Measurements from ENCODE around the gene TENT4B. TPM values are rescaled to one million over a fixed set of nuclear protein-coding genes. Genes with fewer than 3 reads are reported as not detected.

Gene TENT4B
- total RNA-seq, 2 donors from 2014 or later = 12.8 to 14.1 TPM

DNA sequence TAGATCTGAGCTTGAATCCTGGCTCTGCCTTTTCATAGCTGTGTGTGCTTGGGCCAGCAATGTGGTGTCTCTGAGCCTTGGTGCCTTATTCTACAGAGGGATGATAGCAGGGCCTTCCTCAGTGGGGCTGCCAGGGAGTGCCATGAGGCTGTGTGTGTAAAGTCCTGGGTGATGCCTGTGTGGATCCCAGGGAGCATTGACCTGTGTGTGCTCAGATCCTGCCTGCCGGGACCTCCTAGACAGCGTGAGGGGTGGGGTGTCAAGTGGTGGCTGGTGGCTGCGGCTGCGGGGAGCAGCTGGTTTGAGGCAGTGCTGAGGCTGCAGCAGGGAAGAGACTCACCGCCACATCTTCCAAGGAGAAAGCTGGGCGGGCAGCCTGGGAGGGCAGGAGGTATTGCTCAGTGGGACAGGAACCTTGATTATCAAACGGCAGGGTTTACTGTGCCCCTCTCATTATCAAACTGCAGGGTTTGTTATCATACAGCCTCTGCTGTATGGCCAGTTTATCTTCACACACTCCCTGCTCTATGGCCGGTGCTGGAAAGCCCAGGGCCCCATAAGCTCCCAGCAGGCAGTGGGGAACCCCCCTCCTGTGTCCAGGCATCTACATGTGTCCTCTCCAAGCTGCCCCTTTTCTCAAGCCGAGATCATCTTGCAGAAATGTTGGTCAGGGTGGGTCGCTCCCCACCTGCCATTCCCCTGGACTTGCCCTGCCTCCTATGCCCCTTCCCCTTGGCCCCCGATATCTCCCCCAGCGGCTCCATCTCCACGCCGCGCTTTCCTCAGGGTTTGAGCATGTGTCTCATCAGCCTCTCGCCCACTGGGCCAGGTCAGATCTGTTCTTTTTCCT is 110.2 kb downstream of the TENT4B start:
- H3K4me1 Mint-ChIP-seq = peaks cover 21% of the 10 kb centered on the region
- Histone ChIP-seq H3K27me3 (ENCODE audit: control insufficient read depth, insufficient read depth, low read length, poor library complexity, severe bottlenecking) (no peaks in the 10 kb centered on the region), H3K36me3 (ENCODE audit: control insufficient read depth, insufficient read depth, low read length) (no peaks in the 10 kb centered on the region), H3K9ac (ENCODE audit: extremely low read depth, low read length, poor library complexity, severe bottlenecking) (no peak overlapping the region), H3K4me3 (ENCODE audit: low read length) (no peak overlapping the region), H3K4me1 (ENCODE audit: control insufficient read depth, insufficient read depth, low read length) (peaks cover 3% of the 10 kb centered on the region), H3K27ac (ENCODE audit: low read depth, low read length) (no peak overlapping the region), H3K9me3 (ENCODE audit: control insufficient read depth, low read length) (no peaks in the 10 kb centered on the region)
- H3K9me3 Mint-ChIP-seq = peaks cover 2% of the 10 kb centered on the region
- DNase-seq = peak; percentile 49
- H3K4me3 Mint-ChIP-seq = no peak overlapping the region
- 89 to 91% methylated on average over 14 to 16 of the region's 16 CpGs for WGBS, 2 experiments (ENCODE audit: insufficient coverage in 1 of 2, insufficient read length in 1 of 2)
- H3K36me3 Mint-ChIP-seq (ENCODE audit: low read depth) = peaks cover 5% of the 10 kb centered on the region
- H3K27me3 Mint-ChIP-seq (ENCODE audit: insufficient read depth) = peaks cover 2% of the 10 kb centered on the region
- H3K27ac Mint-ChIP-seq = peak overlapping the region; percentile 49
- TF ChIP-seq, protein P1, sequence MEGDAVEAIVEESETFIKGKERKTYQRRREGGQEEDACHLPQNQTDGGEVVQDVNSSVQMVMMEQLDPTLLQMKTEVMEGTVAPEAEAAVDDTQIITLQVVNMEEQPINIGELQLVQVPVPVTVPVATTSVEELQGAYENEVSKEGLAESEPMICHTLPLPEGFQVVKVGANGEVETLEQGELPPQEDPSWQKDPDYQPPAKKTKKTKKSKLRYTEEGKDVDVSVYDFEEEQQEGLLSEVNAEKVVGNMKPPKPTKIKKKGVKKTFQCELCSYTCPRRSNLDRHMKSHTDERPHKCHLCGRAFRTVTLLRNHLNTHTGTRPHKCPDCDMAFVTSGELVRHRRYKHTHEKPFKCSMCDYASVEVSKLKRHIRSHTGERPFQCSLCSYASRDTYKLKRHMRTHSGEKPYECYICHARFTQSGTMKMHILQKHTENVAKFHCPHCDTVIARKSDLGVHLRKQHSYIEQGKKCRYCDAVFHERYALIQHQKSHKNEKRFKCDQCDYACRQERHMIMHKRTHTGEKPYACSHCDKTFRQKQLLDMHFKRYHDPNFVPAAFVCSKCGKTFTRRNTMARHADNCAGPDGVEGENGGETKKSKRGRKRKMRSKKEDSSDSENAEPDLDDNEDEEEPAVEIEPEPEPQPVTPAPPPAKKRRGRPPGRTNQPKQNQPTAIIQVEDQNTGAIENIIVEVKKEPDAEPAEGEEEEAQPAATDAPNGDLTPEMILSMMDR (conservative IDR thresholded peaks at IDR 0.05) = no peak

DNA sequence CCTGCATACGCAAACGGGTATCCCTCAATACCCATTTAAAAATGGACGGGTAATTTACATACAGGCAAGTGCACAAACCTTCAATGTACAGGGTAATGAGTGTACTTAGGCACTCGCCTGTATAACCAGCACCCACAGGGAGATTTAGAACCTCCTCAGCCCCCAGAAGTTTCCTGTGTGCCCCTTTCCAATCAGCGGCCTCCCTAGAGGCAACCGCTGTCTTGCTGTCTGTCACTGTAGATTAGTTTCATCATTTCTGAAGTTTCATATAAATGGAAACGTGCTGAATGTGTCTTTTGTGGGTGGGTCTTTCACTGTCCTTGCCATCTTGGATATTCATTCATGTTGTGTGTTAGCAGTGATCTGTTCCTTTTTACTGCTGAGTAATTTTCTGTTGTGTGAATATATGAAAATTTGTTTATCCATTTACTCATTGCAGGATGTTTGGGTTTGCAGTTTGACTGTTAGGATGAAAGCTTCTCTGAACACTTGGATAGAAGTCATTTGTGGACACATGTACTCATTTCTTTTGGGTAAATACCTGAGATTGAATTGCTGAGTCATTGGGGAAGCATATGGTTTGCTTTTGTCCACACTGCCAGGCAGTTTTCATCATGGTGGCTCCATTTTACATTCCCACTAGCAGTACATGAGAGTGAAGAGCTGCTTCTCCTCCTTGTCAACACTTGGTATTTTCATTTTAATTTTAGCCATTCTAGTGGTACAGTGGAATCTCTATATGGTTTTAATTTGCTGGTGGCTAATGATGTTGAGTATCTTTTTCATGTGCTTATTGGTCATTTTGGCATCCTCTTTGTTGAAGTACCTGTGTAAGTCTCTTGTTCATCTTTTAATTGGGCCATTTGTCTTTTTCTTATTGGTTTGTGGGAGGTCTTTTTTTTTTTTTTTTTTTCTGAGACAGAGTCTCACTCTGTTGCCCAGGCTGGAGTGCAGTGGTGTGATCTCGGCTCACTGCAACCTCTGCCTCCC is 111.1 kb downstream of the TENT4B start:
- Histone ChIP-seq H3K4me3 (ENCODE audit: low read length) (no peak overlapping the region), H3K9me3 (ENCODE audit: control insufficient read depth, low read length) (no peaks in the 10 kb centered on the region), H3K36me3 (ENCODE audit: control insufficient read depth, insufficient read depth, low read length) (no peaks in the 10 kb centered on the region), H3K27me3 (ENCODE audit: control insufficient read depth, insufficient read depth, low read length, poor library complexity, severe bottlenecking) (no peaks in the 10 kb centered on the region), H3K9ac (ENCODE audit: extremely low read depth, low read length, poor library complexity, severe bottlenecking) (no peak overlapping the region), H3K27ac (ENCODE audit: low read depth, low read length) (no peak overlapping the region), H3K4me1 (ENCODE audit: control insufficient read depth, insufficient read depth, low read length) (peaks cover 3% of the 10 kb centered on the region)
- Mint-ChIP-seq H3K4me3 (no peak overlapping the region), H3K9me3 (peaks cover 2% of the 10 kb centered on the region), H3K27ac (no peak overlapping the region), H3K36me3 (ENCODE audit: low read depth) (peaks cover 5% of the 10 kb centered on the region), H3K4me1 (peaks cover 19% of the 10 kb centered on the region), H3K27me3 (ENCODE audit: insufficient read depth) (peaks cover 2% of the 10 kb centered on the region)
- peak; percentile 32 for DNase-seq
- TF ChIP-seq, protein P1 (conservative IDR thresholded peaks at IDR 0.05) = no peak
- 90 to 92% methylated on average over 5 to 7 of the region's 8 CpGs for WGBS, 2 experiments (ENCODE audit: insufficient coverage in 1 of 2, insufficient read length in 1 of 2)

DNA sequence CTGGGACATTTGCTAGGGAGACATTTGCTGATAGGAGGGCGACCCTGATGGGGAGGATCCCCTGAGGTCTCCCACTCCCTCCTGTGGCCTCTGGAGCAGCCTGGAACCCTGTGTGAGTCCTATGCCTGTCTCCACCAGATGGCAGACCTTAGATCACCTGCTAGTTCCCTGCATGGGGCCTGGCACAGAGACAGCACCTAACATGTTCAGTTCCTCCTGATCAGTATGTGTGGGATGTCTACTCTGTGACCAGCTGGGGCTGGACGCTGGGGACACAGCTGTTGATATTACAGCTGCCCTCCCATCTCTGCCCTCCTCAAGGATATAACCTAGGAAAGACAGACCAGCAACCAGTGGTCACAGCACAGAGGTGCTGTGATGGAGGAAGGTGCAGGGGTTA is 112.2 kb downstream of the TENT4B start:
- no peak overlapping the region for H3K27ac Mint-ChIP-seq
- Histone ChIP-seq H3K36me3 (ENCODE audit: control insufficient read depth, insufficient read depth, low read length) (no peaks in the 10 kb centered on the region), H3K27ac (ENCODE audit: low read depth, low read length) (no peak overlapping the region), H3K4me1 (ENCODE audit: control insufficient read depth, insufficient read depth, low read length) (peaks cover 3% of the 10 kb centered on the region), H3K4me3 (ENCODE audit: low read length) (no peak overlapping the region), H3K27me3 (ENCODE audit: control insufficient read depth, insufficient read depth, low read length, poor library complexity, severe bottlenecking) (no peaks in the 10 kb centered on the region), H3K9ac (ENCODE audit: extremely low read depth, low read length, poor library complexity, severe bottlenecking) (no peak overlapping the region), H3K9me3 (ENCODE audit: control insufficient read depth, low read length) (no peaks in the 10 kb centered on the region)
- no peak overlapping the region for H3K4me3 Mint-ChIP-seq
- H3K36me3 Mint-ChIP-seq (ENCODE audit: low read depth) = no peaks in the 10 kb centered on the region
- 77% methylated on average over 2 of the region's 2 CpGs; no CpG with 5 or more reads in 1 of the 2 experiments for WGBS, 2 experiments (ENCODE audit: insufficient coverage in 1 of 2, insufficient read length in 1 of 2)
- DNase-seq = peak; percentile 73
- peaks cover 19% of the 10 kb centered on the region for H3K4me1 Mint-ChIP-seq
- H3K27me3 Mint-ChIP-seq (ENCODE audit: insufficient read depth) = no peaks in the 10 kb centered on the region
- TF ChIP-seq, protein P1 (conservative IDR thresholded peaks at IDR 0.05) = peak; percentile 67
- no peaks in the 10 kb centered on the region for H3K9me3 Mint-ChIP-seq
